Liver (tissue), 9 donors: ENCODE measurements around the gene ARL14EPL. TPM values are rescaled to one million over a fixed set of nuclear protein-coding genes. Genes with fewer than 3 reads are reported as not detected.
"Not testable (repeated sequence)": the region's sequence is repeated elsewhere in the genome, so short reads cannot be mapped to it uniquely, and the experiment has no call there.

ENCODE experiments used
- DNase-seq: peaks from one replicate; pipeline ENCODE4 v3.0.0-alpha.2; 2017; ENCODE audit warnings: low spot score
- H3K27ac ChIP-seq, 2 donors: one replicate each; pipeline ENCODE4 v1.7.0; 2013; ENCODE audit warnings: inconsistent platforms in 2 of 2, low read length in 2 of 2, control low read depth in 1 of 2, low read depth in 1 of 2, mild to moderate bottlenecking in 1 of 2
- H3K27me3 ChIP-seq, 4 donors: one replicate each; pipeline versions ENCODE4 v1.6.1 to v1.7.0; 2013; ENCODE audit warnings: low read length in 3 of 4, inconsistent platforms in 1 of 4, mild to moderate bottlenecking in 1 of 4, moderate library complexity in 1 of 4; ENCODE audit not compliant: control insufficient read depth in 4 of 4, insufficient read depth in 4 of 4
- H3K36me3 ChIP-seq, 4 donors: one replicate each; pipeline versions ENCODE4 v1.6.1 to v1.7.0; 2013; ENCODE audit warnings: low read length in 3 of 4, mild to moderate bottlenecking in 3 of 4, low read depth in 1 of 4, moderate library complexity in 1 of 4; ENCODE audit not compliant: control insufficient read depth in 4 of 4, insufficient read depth in 3 of 4
- H3K4me1 ChIP-seq, 4 donors: one replicate each; pipeline versions ENCODE4 v1.6.1 to v1.7.0; 2013; ENCODE audit warnings: low read length in 3 of 4, mild to moderate bottlenecking in 3 of 4, moderate library complexity in 1 of 4; ENCODE audit not compliant: control insufficient read depth in 4 of 4, insufficient read depth in 4 of 4
- H3K4me3 ChIP-seq, 3 donors: one replicate each; pipeline versions ENCODE4 v1.6.1 to v1.7.0; 2013; ENCODE audit warnings: low read length in 3 of 3, control low read depth in 1 of 3, low read depth in 1 of 3, mild to moderate bottlenecking in 1 of 3
- H3K9ac ChIP-seq, 2 donors: one replicate each; pipeline ENCODE4 v1.7.0; 2013; ENCODE audit warnings: low read length in 2 of 2, mild to moderate bottlenecking in 2 of 2, moderate library complexity in 2 of 2, control low read depth in 1 of 2, low read depth in 1 of 2
- H3K9me3 ChIP-seq, 4 donors: one replicate each; pipeline versions ENCODE4 v1.6.1 to v1.7.0; 2013; ENCODE audit warnings: low read length in 3 of 4; ENCODE audit not compliant: control insufficient read depth in 4 of 4
- EGR1 ChIP-seq, 2 donors: IDR thresholded peaks; 2 replicates each; pipeline ENCODE4 v1.6.1; 2016 to 2018; ENCODE audit warnings: antibody characterized with exemption in 2 of 2, low read depth in 2 of 2
- GABPA ChIP-seq, 2 donors: IDR thresholded peaks in 1 of 2; conservative IDR thresholded peaks in 1 of 2; 2 replicates each; pipeline ENCODE4 v1.6.1; 2016; ENCODE audit warnings: antibody characterized with exemption in 2 of 2, mild to moderate bottlenecking in 1 of 2, moderate library complexity in 1 of 2
- HNF4G ChIP-seq: IDR thresholded peaks from 2 replicates; pipeline ENCODE4 v1.6.1; 2016; ENCODE audit warnings: antibody characterized with exemption
- JUND ChIP-seq, 2 donors: IDR thresholded peaks; 2 replicates each; pipeline ENCODE4 v1.6.1; 2016; ENCODE audit warnings: antibody characterized with exemption in 2 of 2
- SP1 ChIP-seq: IDR thresholded peaks from 2 replicates; pipeline ENCODE4 v1.6.1; 2018; ENCODE audit warnings: antibody characterized with exemption, mild to moderate bottlenecking
- WGBS: extraction: QIAGEN DNeasy Blood & Tissue Kit; methylation state at CpG from one replicate; pipeline ENCODE4 v1.1.7; 2013; 5-methylcytosine and 5-hydroxymethylcytosine counted together
- polyA plus RNA-seq, 2 donors: library from polyadenylated mRNA; stranded (reverse) in 1 of 2; unstranded in 1 of 2; fragments of 200-250 nt in 1 of 2; fragments of >200 nt in 1 of 2; fragmentation: Nextera tagmentation in 1 of 2; extraction: Ambion mirVana in 1 of 2; gene quantifications; one replicate each; pipeline versions ENCODE4 v1.2.1 to v1.2.3, GENCODE V29; 2013 to 2015
- total RNA-seq, 2 donors: library from RNA; depleted of rRNA; stranded (reverse); fragments of >200 nt; gene quantifications; one replicate each; pipeline ENCODE4 v1.2.3, GENCODE V29; 2014
- TF ChIP-seq, protein P1 (sequence below): IDR thresholded peaks from 2 replicates; pipeline ENCODE4 v1.6.1; 2016; ENCODE audit warnings: antibody characterized with exemption
- TF ChIP-seq, protein P2 (sequence below): IDR thresholded peaks from 2 replicates; pipeline ENCODE4 v1.6.1; 2016; ENCODE audit warnings: antibody characterized with exemption
- donor health status: healthy.
- donor health status: healthy.
- donor health status: healthy.
- donor health status: healthy.
- donor health status: healthy.

ARL14EPL gene
- total and polyA plus RNA-seq, 4 donors = not detected

DNA sequence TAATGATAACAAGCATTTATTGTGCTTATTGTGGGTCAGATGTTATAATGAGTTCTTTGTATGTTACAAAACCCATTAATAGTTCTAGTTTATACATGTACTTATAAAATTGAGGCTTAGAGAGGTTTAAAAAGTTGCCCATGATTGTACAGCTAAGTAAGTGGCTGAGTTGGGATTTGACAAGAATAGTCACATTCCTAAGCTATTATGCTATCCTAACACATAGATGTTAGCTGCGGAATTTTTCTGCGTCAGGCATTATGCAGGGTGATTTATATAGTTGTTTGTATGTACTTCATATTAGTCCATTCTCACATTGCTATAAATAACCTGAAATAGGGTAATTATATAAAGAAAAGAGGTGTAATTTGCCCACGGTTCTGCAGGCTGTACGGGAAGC, 65.0 kb downstream of the ARL14EPL start:
- TF ChIP-seq, protein P1, sequence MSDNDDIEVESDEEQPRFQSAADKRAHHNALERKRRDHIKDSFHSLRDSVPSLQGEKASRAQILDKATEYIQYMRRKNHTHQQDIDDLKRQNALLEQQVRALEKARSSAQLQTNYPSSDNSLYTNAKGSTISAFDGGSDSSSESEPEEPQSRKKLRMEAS = no peak
- TF ChIP-seq, protein P2, sequence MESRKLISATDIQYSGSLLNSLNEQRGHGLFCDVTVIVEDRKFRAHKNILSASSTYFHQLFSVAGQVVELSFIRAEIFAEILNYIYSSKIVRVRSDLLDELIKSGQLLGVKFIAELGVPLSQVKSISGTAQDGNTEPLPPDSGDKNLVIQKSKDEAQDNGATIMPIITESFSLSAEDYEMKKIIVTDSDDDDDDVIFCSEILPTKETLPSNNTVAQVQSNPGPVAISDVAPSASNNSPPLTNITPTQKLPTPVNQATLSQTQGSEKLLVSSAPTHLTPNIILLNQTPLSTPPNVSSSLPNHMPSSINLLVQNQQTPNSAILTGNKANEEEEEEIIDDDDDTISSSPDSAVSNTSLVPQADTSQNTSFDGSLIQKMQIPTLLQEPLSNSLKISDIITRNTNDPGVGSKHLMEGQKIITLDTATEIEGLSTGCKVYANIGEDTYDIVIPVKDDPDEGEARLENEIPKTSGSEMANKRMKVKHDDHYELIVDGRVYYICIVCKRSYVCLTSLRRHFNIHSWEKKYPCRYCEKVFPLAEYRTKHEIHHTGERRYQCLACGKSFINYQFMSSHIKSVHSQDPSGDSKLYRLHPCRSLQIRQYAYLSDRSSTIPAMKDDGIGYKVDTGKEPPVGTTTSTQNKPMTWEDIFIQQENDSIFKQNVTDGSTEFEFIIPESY = no peak
- no peak for TF ChIP-seq GABPA (IDR thresholded peaks at IDR 0.05 in 1 of 2, conservative IDR thresholded peaks at IDR 0.05 in 1 of 2)
- Histone ChIP-seq H3K36me3 (peaks cover 5 to 48% (median 39%) of the 10 kb centered on the region in 4 donors), H3K9ac (no peak overlapping the region), H3K27ac (no peak overlapping the region), H3K27me3 (no peaks in the 10 kb centered on the region), H3K4me3 (no peak overlapping the region), H3K9me3 (no peaks in the 10 kb centered on the region), H3K4me1 (no peaks in the 10 kb centered on the region)
- WGBS = 98% methylated on average over 4 of the region's 4 CpGs
- no peak for DNase-seq

DNA sequence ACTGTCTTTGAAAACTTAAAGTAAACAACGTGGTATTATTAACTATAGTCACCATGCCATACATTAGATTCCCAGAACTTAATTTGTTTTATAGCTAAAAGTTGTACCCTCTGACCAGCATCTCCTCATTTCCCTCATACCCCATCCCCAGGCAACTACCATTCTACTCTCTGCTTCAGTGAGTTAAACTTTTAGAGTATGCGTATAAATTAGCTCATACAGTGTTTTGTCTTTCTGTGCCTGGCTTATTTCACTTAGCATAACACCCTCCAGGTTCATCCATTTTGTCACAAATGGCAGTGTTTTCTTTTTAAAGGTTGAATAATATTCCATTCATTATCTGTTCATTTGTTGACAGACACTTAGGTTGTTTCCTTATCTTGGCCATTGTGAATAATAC, 66.7 kb downstream of the ARL14EPL start:
- no peak overlapping the region for H3K4me3 ChIP-seq
- 96% methylated on average over 2 of the region's 2 CpGs for WGBS
- no peak overlapping the region for H3K27ac ChIP-seq
- H3K4me1 ChIP-seq = no peaks in the 10 kb centered on the region
- no peak for DNase-seq
- TF ChIP-seq HNF4G = no peak
- TF ChIP-seq EGR1 (IDR thresholded peaks at IDR 0.05; ENCODE audit: low read depth in 2 of 2) = no peak
- TF ChIP-seq SP1 = no peak
- TF ChIP-seq JUND (IDR thresholded peaks at IDR 0.05) = no peak
- no peak overlapping the region for H3K9ac ChIP-seq
- H3K27me3 ChIP-seq = no peaks in the 10 kb centered on the region
- no peaks in the 10 kb centered on the region for H3K9me3 ChIP-seq
- peaks cover 0 to 31% (median 26%) of the 10 kb centered on the region in 4 donors for H3K36me3 ChIP-seq

DNA sequence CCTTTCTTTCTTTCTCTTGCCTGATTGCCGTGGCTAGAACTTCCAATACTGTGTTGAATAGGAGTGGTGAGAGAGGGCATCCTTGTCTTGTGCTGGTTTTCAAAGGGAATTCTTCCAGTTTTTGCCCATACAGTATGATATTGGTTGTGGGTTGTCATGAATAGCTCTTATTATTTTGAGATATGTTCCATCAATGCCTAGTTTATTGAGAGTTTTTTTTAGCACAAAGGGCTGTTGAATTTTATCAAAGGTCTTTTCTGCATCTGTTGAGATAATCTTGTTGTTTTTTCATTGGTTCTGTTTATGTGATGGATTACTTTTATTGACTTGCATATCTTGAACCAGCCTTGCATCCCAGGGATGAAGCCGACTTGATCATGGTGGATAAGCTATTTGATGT, 72.7 kb downstream of the ARL14EPL start:
- H3K4me3 ChIP-seq, H3K9ac ChIP-seq, H3K4me1 ChIP-seq, H3K27me3 ChIP-seq, DNase-seq, H3K27ac ChIP-seq, H3K9me3 ChIP-seq, H3K36me3 ChIP-seq: not testable (repeated sequence)
- 97% methylated on average over 2 of the region's 2 CpGs for WGBS

Other genes starting within 250 kb of the ARL14EPL start
- 100 to 1,000 TPM; 212 to 472 TPM for gene CDO1, start 215.8 kb upstream of the ARL14EPL start, total RNA-seq
- gene CDO1, start 215.8 kb upstream of the ARL14EPL start, polyA plus RNA-seq = 100 to 1,000 TPM; 106 to 270 TPM
- 10 to 100 TPM; 14.8 to 43.1 TPM for gene ATG12, start 190.9 kb upstream of the ARL14EPL start, total RNA-seq
- 10 to 100 TPM; 15.6 to 32.5 TPM for gene ATG12, start 190.9 kb upstream of the ARL14EPL start, polyA plus RNA-seq
- gene AP3S1, start 190.5 kb upstream of the ARL14EPL start, total RNA-seq = 10 to 100 TPM; 40.4 to 41.5 TPM
- gene AP3S1, start 190.5 kb upstream of the ARL14EPL start, polyA plus RNA-seq = 10 to 100 TPM; 32.7 to 52.7 TPM
- under 1 TPM in 1 of 2 donors, not detected in 1; 0.17 TPM for gene LVRN, start 70.0 kb upstream of the ARL14EPL start, total RNA-seq
- under 1 TPM; 0.05 to 0.11 TPM for gene LVRN, start 70.0 kb upstream of the ARL14EPL start, polyA plus RNA-seq
- gene COMMD10, start 52.6 kb downstream of the ARL14EPL start, total RNA-seq = 10 to 100 TPM; 22.3 to 30.5 TPM
- gene COMMD10, start 52.6 kb downstream of the ARL14EPL start, polyA plus RNA-seq = 10 to 100 TPM in 1 of 2 donors, 1 to 10 TPM in 1; 8.9 to 16.3 TPM